HL-60 (cell line): ENCODE measurements around the gene C17orf114.

Experiments
- DNase-seq, 2 experiments: peaks; one replicate each; pipeline ENCODE4 v3.0.0-alpha.2; 2010 to 2020; ENCODE audit warnings: low read depth in 1 of 2, low spot score in 1 of 2
- H3K27ac ChIP-seq: fragments of 250-450 bp; sonication (Bioruptor Pico); replicated peaks from 2 replicates; pipeline ENCODE4 v1.5.1; 2020; ENCODE audit warnings: mild to moderate bottlenecking, moderate library complexity
- H3K27me3 ChIP-seq: fragments of 250-450 bp; sonication (Bioruptor Pico); 2 replicates; pipeline ENCODE4 v1.5.1; 2021; ENCODE audit warnings: mild to moderate bottlenecking, moderate library complexity; ENCODE audit not compliant: insufficient read depth, poor library complexity, severe bottlenecking
- H3K4me3 ChIP-seq: replicated peaks from 2 replicates; pipeline ENCODE4 v1.5.1; 2011; ENCODE audit warnings: mild to moderate bottlenecking, control low read depth, low read length; ENCODE audit not compliant: insufficient read depth
- CTCF ChIP-seq: IDR thresholded peaks from one replicate; pipeline ENCODE4 v1.5.1; 2011; ENCODE audit warnings: low read length, control low read depth, inconsistent platforms; ENCODE audit not compliant: insufficient read depth
- GABPA ChIP-seq: IDR thresholded peaks from 2 replicates; pipeline ENCODE4 v1.6.1; 2012; ENCODE audit warnings: low read depth
- POLR2AphosphoS5 ChIP-seq: IDR thresholded peaks from 2 replicates; pipeline ENCODE4 v1.6.1; 2012; ENCODE audit warnings: low read depth
- REST ChIP-seq: IDR thresholded peaks from 2 replicates; pipeline ENCODE4 v1.6.1; 2012; ENCODE audit warnings: low read depth; ENCODE audit not compliant: insufficient replicate concordance
- SPI1 ChIP-seq: IDR thresholded peaks from 2 replicates; pipeline ENCODE4 v1.6.1; 2012; ENCODE audit warnings: low read depth, mild to moderate bottlenecking, borderline replicate concordance

Gene C17orf114

GRCh38 chr17:4785311-4786105, 16.6 kb downstream of the C17orf114 start:
- Histone ChIP-seq H3K27me3 (peaks cover 13% of the 10 kb centered on the region), H3K27ac (no peak overlapping the region), H3K4me3 (no peak overlapping the region)
- TF ChIP-seq REST (no peak), CTCF (no peak), GABPA (no peak), POLR2AphosphoS5 (no peak), SPI1 (no peak)
- no peak for DNase-seq

GRCh38 chr17:4782652-4783051, 19.5 kb downstream of the C17orf114 start:
- DNase-seq = no peak
- TF ChIP-seq GABPA (no peak), SPI1 (no peak), CTCF (no peak), REST (no peak), POLR2AphosphoS5 (no peak)
- Histone ChIP-seq H3K27me3 (peaks cover 13% of the 10 kb centered on the region), H3K4me3 (no peak overlapping the region), H3K27ac (no peak overlapping the region)

- peaks cover 2% of the 10 kb centered on the region for H3K27me3 ChIP-seq
- DNase-seq = no peak
- H3K4me3 ChIP-seq = no peak overlapping the region
- no peak overlapping the region for H3K27ac ChIP-seq
- TF ChIP-seq GABPA (no peak), CTCF (no peak)
These were observed 21.7 kb downstream of the C17orf114 start for GRCh38 chr17:4780325-4780955.
